Immature natural killer cell (primary cell): ENCODE measurements around the gene LAMB4. TPM values are rescaled to one million over a fixed set of nuclear protein-coding genes. Genes with fewer than 3 reads are reported as not detected.

Source experiments
- DNase-seq, 3 donors: peaks; one replicate each; pipeline ENCODE4 v3.0.0; 2022; ENCODE audit warnings: mixed read lengths in 1 of 3
- H3K27ac Mint-ChIP-seq, 6 donors: one replicate each; pipeline ENCODE4 v1.8.0; 2020; ENCODE audit warnings: mixed read lengths in 6 of 6, mild to moderate bottlenecking in 5 of 6, inconsistent platforms in 4 of 6, moderate library complexity in 3 of 6
- H3K27me3 Mint-ChIP-seq, 3 donors: one replicate each; pipeline ENCODE4 v1.8.0; 2020 to 2021; ENCODE audit warnings: low read depth in 3 of 3, mild to moderate bottlenecking in 3 of 3, mixed read lengths in 3 of 3, moderate library complexity in 3 of 3, inconsistent platforms in 1 of 3
- H3K36me3 Mint-ChIP-seq, 3 donors: one replicate each; pipeline ENCODE4 v1.8.0; 2020; ENCODE audit warnings: mixed read lengths in 3 of 3, inconsistent platforms in 2 of 3, mild to moderate bottlenecking in 2 of 3
- H3K4me1 Mint-ChIP-seq, 2 donors: one replicate each; pipeline ENCODE4 v1.8.0; 2020; ENCODE audit warnings: inconsistent platforms in 2 of 2, mild to moderate bottlenecking in 2 of 2, mixed read lengths in 2 of 2, moderate library complexity in 1 of 2
- H3K4me3 Mint-ChIP-seq, 5 donors: one replicate each; pipeline ENCODE4 v1.8.0; 2020; ENCODE audit warnings: mild to moderate bottlenecking in 5 of 5, mixed read lengths in 5 of 5, inconsistent platforms in 3 of 5, moderate library complexity in 3 of 5
- H3K9me3 Mint-ChIP-seq, 6 donors: one replicate each; pipeline ENCODE4 v1.8.0; 2020; ENCODE audit warnings: mild to moderate bottlenecking in 6 of 6, mixed read lengths in 6 of 6, inconsistent platforms in 4 of 6, moderate library complexity in 3 of 6
- polyA plus RNA-seq, 3 donors: library from polyadenylated mRNA; unstranded; fragments of 300-500 nt; fragmentation: Illumina TruSeq; gene quantifications; one replicate each; pipeline ENCODE4 v1.2.3, GENCODE V29; 2021

LAMB4 gene
- polyA plus RNA-seq, 3 donors from 2014 or later = not detected

DNA sequence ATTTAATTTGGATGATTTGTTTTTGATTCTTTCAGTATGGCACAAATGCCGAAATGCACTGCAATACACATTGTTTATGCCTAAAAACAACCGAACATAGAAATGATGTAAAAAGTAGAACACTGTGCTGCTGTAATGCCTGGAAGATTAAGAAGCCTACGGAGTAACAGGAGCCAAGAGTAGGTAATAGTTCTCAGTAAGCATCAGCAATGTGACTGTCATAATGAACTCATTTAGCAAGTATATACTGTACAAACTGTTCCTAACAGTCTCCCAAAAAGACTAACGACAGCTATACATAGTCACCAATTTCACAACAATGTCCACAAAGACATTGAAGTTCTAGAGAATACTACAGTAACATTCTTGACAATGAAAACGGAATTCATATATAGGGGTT is 19.0 kb upstream of the LAMB4 start:
- H3K4me3 Mint-ChIP-seq = no peak overlapping the region
- peaks cover 0 to 2% (median 0%) of the 10 kb centered on the region in 3 donors for H3K27me3 Mint-ChIP-seq
- H3K9me3 Mint-ChIP-seq = no peaks in the 10 kb centered on the region
- no peak overlapping the region for H3K27ac Mint-ChIP-seq
- no peaks in the 10 kb centered on the region for H3K4me1 Mint-ChIP-seq
- DNase-seq = no peak
- no peaks in the 10 kb centered on the region for H3K36me3 Mint-ChIP-seq

DNA sequence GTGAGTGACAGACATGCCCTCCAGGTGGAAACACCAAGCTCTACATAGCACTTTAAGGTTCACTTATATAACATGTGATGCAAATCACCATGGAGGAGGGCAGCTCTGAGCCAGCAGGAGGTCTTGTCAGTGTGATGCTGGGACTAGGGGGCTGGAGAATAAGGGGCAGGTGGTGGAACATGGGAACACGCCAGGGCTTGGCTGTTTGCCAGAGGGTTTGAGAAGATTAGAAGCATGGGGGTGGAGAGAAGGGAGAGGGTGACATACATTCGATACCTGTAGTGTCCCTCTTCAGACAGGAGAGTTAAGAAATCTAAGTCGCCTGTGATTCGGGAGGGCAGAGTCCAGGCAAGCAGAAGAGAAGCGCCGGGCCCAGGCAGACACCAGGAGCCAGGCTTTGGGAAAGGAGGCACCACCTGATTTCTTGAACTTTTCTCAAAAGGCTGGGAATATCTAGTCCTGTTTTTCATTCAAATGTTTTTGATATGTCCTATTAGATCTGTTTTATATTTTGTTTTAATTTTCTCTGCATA is 16.9 kb upstream of the LAMB4 start:
- H3K4me3 Mint-ChIP-seq = no peak overlapping the region
- H3K27ac Mint-ChIP-seq = no peak overlapping the region
- H3K36me3 Mint-ChIP-seq = no peaks in the 10 kb centered on the region
- no peak for DNase-seq
- H3K4me1 Mint-ChIP-seq = no peaks in the 10 kb centered on the region
- H3K27me3 Mint-ChIP-seq = peaks cover 0 to 2% (median 0%) of the 10 kb centered on the region in 3 donors
- H3K9me3 Mint-ChIP-seq = no peaks in the 10 kb centered on the region

DNA sequence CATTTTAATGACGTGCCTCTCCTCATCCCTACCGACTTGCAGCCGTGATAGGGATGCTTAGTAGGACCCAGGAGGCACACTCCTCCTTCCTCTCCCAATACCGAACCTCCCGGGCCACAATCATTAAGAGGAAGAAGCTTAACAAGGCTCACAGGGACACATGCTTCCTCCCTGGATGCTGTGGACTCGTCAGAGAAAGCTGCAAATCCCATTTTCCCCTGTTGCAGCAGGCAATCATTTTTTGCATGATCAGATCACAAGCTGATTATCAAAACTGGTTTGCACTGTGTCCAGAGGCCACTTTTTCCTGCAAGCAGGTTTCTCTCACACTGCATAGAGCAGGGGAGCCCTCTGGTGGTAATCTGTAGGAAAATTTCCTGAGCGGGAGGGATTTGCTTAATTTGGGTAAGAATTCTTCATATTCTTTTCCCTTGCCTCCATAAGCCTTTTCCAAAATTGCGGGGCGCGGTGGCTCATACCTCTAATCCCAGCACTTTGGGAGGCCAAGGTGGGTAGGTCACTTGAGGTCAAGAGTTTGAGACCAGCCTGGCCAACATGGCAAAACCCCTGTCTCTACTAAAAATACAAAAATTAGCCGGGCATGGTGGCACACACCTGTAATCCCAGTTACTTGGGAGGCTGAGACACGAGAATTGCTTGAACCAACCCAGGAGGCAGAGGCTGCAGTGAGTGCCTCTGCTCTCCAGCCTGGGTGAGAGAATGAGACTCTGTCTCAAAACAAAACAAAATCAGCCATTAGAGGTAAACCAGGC is 16.1 kb upstream of the LAMB4 start:
- Mint-ChIP-seq H3K4me3 (no peak overlapping the region), H3K36me3 (no peaks in the 10 kb centered on the region), H3K4me1 (no peaks in the 10 kb centered on the region), H3K9me3 (no peaks in the 10 kb centered on the region), H3K27me3 (peaks cover 0 to 1% (median under 1%) of the 10 kb centered on the region in 3 donors), H3K27ac (no peak overlapping the region)
- peak; percentile 39 to 50 (median 50) for DNase-seq

DNA sequence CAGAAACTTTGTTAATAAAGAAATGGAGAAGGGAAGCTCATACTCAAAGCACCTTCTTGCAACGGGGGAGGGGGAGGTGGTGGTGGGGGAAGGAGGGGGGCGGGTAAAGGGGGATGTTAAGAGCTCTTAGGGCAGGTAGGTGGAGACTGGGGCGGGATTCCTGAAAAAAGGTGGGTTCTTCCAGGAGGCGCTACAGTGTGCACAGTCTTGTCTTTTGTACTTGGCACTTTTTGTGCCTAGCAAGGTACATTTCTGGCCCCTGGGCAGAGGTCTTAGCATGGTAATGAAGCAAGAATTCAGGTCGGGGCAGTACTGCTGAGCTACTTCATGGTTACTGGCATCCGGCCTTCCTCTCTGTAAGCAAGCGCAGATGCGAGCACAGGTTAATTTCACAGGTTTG is 15.2 kb upstream of the LAMB4 start:
- no peaks in the 10 kb centered on the region for H3K36me3 Mint-ChIP-seq
- peaks cover 0 to 3% (median 1%) of the 10 kb centered on the region in 3 donors for H3K27me3 Mint-ChIP-seq
- no peak overlapping the region for H3K27ac Mint-ChIP-seq
- no peaks in the 10 kb centered on the region for H3K4me1 Mint-ChIP-seq
- no peak for DNase-seq
- no peak overlapping the region for H3K4me3 Mint-ChIP-seq
- no peaks in the 10 kb centered on the region for H3K9me3 Mint-ChIP-seq

DNA sequence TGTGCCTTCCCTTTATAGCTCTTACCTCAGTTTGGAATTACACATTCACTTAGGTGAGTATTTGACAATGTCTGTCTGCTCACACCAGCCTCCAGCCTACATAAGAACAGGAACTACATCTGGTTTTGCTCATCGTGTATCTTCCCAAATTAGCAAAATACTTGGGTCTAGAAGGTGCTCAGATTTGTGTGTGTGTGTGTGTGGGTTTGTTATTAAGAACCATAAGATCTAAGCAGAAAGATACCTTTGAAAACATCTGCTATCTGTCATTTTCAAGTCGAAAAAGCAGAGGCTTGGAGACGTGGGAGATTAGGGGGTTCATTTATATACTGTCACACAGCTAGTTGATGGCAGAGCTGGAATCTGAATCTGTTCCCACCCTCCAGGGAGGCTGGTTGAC is 14.8 kb upstream of the LAMB4 start:
- no peak overlapping the region for H3K4me3 Mint-ChIP-seq

DNA sequence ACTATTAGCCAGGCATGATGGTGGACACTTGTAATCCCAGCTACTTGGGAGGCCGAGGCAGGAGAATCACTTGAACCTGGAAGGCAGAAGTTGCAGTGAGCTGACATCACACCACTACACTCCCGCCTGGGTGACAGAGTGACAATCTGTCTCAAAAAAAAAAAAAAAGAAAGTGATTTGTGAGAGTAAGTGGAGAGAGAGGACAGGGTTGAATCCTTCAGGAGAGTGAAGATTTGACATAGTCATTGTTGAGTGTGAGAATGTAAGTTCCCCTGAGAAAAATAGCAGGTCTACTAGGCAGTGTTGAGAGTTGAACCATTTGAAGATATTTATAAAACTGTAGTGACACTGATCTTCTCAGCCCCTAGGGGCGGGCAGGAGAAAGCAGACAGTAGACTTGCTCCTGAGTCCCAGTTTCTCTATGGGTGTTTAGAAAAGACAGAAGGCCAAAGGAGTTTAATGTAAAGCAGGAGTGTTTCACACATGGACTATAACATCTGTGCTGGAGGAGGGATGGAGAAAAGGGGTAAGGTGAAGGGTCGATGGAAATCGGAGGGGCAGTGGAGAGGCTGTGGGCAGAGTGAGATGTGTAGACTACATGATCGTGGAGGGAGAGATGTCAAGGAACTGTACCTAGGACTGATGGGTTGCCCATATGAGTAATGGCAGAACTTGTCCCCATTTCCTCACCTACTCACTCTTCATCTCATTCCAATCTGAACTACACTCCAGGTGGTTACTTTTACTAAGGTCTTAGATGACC is 13.7 kb upstream of the LAMB4 start:
- Mint-ChIP-seq H3K27me3 (peaks cover 0 to 4% (median 2%) of the 10 kb centered on the region in 3 donors), H3K27ac (no peak overlapping the region), H3K4me3 (no peak overlapping the region)

More for the DNA sequence above, 14.8 kb upstream of the LAMB4 start:
- H3K36me3 Mint-ChIP-seq = no peaks in the 10 kb centered on the region
- DNase-seq = no peak
- H3K4me1 Mint-ChIP-seq = no peaks in the 10 kb centered on the region
- no peaks in the 10 kb centered on the region for H3K9me3 Mint-ChIP-seq
- no peak overlapping the region for H3K27ac Mint-ChIP-seq
- H3K27me3 Mint-ChIP-seq = peaks cover 0 to 4% (median 2%) of the 10 kb centered on the region in 3 donors

DNA sequence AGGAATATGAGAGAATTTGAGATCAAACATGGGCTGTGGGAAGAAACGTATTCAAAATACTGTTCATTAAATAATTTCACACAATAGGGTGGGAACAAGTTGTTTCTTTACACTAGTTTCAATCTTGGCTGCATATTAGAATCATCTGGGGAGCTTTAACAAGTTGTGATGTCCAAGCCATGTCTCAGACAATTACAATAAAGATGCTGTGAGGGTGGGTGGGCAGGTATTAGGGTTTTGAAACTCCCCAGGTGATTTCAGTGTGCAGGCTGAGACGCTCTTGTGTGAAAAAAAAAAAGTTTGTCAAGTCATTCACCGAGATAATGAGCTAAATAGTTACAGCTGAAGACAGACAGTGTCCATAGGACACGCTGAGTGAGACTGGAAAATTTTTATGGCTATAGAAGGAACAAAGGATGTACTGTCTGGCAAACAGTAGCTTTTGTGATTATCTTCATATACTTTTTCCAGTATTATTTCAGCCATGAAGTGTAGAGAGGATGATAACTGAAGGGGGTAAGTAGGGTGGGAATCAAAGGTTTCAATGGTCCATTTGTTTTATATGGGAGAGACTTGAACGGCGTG is 12.6 kb upstream of the LAMB4 start:
- no peak for DNase-seq
- H3K27ac Mint-ChIP-seq = no peak overlapping the region
- peaks cover 0 to 4% (median 4%) of the 10 kb centered on the region in 3 donors for H3K27me3 Mint-ChIP-seq
- H3K4me1 Mint-ChIP-seq = no peaks in the 10 kb centered on the region
- H3K9me3 Mint-ChIP-seq = no peaks in the 10 kb centered on the region
- H3K36me3 Mint-ChIP-seq = no peaks in the 10 kb centered on the region
- no peak overlapping the region for H3K4me3 Mint-ChIP-seq

More for the DNA sequence above, 13.7 kb upstream of the LAMB4 start:
- H3K4me1 Mint-ChIP-seq = no peaks in the 10 kb centered on the region
- no peak for DNase-seq
- H3K36me3 Mint-ChIP-seq = no peaks in the 10 kb centered on the region
- no peaks in the 10 kb centered on the region for H3K9me3 Mint-ChIP-seq

DNA sequence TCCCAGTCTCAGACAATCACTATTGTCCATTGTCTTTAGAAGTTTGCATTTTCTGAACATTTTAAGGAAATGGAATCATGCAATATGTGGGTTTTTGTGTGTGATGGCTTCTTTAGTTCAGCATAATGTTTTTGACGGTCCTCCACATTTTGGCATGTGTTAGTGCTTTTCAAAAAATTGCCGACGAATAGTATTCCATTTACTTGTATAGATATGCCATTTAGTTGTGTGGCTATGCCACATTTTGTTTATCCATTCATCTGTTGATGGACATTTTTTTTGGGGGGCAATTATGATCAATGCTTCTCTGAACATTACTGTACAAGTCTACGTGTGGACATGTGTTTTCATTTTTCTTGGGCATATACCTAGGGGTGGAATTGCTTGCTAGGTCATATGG is 12.0 kb upstream of the LAMB4 start:
- Mint-ChIP-seq H3K4me3 (no peak overlapping the region), H3K27me3 (peaks cover 0 to 4% (median 4%) of the 10 kb centered on the region in 3 donors), H3K36me3 (no peaks in the 10 kb centered on the region), H3K27ac (no peak overlapping the region), H3K9me3 (no peaks in the 10 kb centered on the region), H3K4me1 (no peaks in the 10 kb centered on the region)
- no peak for DNase-seq

DNA sequence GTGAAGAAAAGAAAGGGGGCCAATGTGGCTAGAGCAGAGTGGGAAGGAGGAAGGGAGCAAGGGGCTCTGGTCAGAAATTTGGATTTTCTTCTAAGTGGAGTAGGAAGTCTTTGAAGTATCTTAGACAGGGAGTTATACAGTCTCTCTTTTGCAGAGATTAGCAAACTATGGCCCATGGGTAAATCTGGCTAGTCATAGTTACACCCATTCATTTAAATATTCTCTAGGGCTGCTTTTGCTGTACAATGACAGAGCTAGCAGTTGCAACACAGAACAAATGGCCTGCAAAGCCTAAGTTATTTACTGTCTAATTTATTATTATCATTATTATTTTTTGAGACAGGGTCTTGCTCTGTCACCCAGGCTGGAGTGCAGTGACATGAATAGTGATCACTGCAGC is 10.5 kb upstream of the LAMB4 start:
- DNase-seq = no peak
- Mint-ChIP-seq H3K27me3 (peaks cover 0 to 4% (median 4%) of the 10 kb centered on the region in 3 donors), H3K27ac (no peak overlapping the region), H3K36me3 (peaks cover 0 to 3% (median 0%) of the 10 kb centered on the region in 3 donors), H3K4me1 (peaks cover 9 to 11% of the 10 kb centered on the region in 2 donors), H3K9me3 (no peaks in the 10 kb centered on the region), H3K4me3 (no peak overlapping the region)

DNA sequence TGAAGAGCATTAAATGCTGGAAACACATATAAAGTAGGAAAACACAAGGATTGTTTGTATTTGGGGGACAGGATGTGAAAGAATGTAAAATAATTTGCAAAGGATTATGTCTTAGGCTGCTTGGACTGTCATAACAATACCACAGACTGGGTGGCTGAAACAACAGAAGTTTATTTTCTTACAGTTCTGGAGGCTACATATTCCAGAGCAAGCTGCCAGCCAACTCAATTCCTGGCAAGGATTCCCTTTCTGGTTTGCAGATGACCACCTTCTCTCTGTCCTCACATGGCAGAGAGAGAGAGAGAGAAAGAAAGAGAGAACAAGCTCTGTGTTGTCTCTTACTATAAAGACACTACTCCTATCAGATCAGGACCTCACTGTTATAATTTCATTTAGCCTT is 8.8 kb upstream of the LAMB4 start:
- Mint-ChIP-seq H3K4me1 (peaks cover 20% of the 10 kb centered on the region in 2 donors), H3K4me3 (no peak overlapping the region), H3K9me3 (no peaks in the 10 kb centered on the region), H3K36me3 (peaks cover 0 to 3% (median 0%) of the 10 kb centered on the region in 3 donors), H3K27ac (no peak overlapping the region), H3K27me3 (peaks cover 0 to 7% (median 4%) of the 10 kb centered on the region in 3 donors)
- DNase-seq = no peak

DNA sequence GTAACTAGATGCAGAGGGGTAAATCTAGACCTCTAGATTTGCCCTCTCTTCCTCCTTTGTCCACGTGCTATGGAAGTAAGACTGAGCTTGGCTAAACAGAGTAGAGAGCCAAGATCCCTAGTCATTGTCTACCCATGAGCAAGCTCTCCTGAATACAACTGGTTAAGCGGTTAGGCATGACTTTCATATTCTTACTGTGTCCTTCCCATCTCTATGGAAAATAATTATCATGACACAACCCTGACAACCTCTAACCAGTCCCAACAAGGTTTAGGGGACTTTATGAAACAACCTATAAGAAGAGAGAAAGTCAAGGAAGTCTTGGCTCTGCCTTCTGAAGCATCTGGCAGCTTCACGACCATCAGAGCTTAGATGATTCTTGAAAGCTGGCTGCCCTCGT is 7.8 kb upstream of the LAMB4 start:
- H3K27ac Mint-ChIP-seq = no peak overlapping the region
- peaks cover 0 to 3% (median 0%) of the 10 kb centered on the region in 3 donors for H3K36me3 Mint-ChIP-seq
- H3K9me3 Mint-ChIP-seq = no peaks in the 10 kb centered on the region
- peaks cover 0 to 6% (median 4%) of the 10 kb centered on the region in 3 donors for H3K27me3 Mint-ChIP-seq
- no peak overlapping the region for H3K4me3 Mint-ChIP-seq
- peaks cover 20% of the 10 kb centered on the region in 2 donors for H3K4me1 Mint-ChIP-seq
- no peak for DNase-seq

DNA sequence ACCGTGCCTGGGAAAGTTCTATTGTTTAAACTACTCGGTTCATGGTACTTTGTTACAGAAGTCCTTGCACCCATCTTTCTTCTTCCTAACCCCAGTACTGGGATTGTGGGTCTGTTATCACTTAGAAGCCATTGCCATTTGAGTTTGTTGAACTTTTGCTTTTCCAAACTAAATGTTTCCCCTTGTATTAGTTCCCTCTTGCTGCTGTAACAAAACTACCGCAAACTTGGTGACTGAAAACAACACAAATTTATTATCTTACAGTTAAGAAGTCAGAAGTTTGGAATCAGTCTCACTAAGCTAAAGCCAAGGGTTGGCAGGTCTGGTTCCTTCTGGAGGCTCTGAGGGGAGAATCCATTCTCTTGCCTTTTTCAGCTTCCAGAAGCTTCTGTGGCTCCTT is 6.9 kb upstream of the LAMB4 start:
- Mint-ChIP-seq H3K27me3 (peaks cover 0 to 6% (median 6%) of the 10 kb centered on the region in 3 donors), H3K9me3 (no peaks in the 10 kb centered on the region), H3K4me3 (no peak overlapping the region), H3K27ac (no peak overlapping the region), H3K36me3 (peaks cover 0 to 3% (median 0%) of the 10 kb centered on the region in 3 donors), H3K4me1 (peaks cover 20% of the 10 kb centered on the region in 2 donors)
- no peak for DNase-seq

DNA sequence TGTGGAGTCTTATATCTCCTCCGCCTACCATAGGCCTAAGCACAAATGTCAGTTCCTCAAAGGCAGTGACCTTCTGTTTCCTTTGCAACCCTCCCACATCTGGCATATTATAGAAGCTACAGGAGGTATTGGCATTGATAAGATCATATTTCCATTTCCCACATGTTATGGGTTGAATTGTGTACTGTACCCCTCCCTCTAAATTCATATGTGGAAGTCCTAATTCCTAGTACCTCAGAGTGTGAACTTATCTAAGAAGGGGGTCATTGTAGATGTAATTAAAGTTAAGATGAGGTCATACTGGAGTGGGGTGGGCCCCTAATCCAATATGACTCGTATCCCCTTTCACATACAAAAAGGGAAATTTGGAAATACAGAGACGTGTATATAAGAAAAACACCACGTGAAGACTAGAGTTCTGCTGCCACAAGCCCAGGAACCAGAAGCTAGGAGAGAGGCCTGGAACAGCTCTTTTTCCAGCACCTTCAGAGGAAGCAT is 6.1 kb upstream of the LAMB4 start:
- Mint-ChIP-seq H3K9me3 (no peaks in the 10 kb centered on the region), H3K4me3 (peak overlapping the region; percentile 36 to 74 (median 52)), H3K36me3 (peaks cover 0 to 3% (median 0%) of the 10 kb centered on the region in 3 donors), H3K27me3 (peaks cover 0 to 6% (median 5%) of the 10 kb centered on the region in 3 donors), H3K27ac (peak overlapping the region; percentile 17 to 90 (median 72)), H3K4me1 (peaks cover 20% of the 10 kb centered on the region in 2 donors)
- DNase-seq = no peak
